OCI-LY3 (cell line): ENCODE data around the gene STRN3.
"Not testable (repeated sequence)": the region's sequence is repeated elsewhere in the genome, so short reads cannot be mapped to it uniquely, and the experiment has no call there.

Experiments
- H2AFZ ChIP-seq: fragments of 200-600, 300-600 bp; shearing (Covaris generic); 2 replicates; pipeline ENCODE4 v1.6.0; 2014; ENCODE audit warnings: antibody characterized with exemption, low read depth, low read length
- H3K27ac ChIP-seq: fragments of 200-600, 300-600 bp; sonication (generic); 2 replicates; pipeline ENCODE4 v1.5.1; 2014; ENCODE audit warnings: mild to moderate bottlenecking, low read length, moderate library complexity, mixed read lengths
- H3K27me3 ChIP-seq: fragments of 200-600, 300-600 bp; sonication (generic); 2 replicates; pipeline ENCODE4 v1.6.1; 2014; ENCODE audit warnings: low read depth, low read length, mixed read lengths
- H3K36me3 ChIP-seq: fragments of 200-600, 300-600 bp; sonication (generic); replicated peaks from 2 replicates; pipeline ENCODE3; 2014; ENCODE audit warnings: low read depth, low read length, mixed read lengths
- H3K4me1 ChIP-seq: fragments of 300-600, 200-600 bp; sonication (generic); 2 replicates; pipeline ENCODE4 v1.6.1; 2014; ENCODE audit warnings: low read length, mixed read lengths
- H3K4me2 ChIP-seq: fragments of 200-600, 300-600 bp; sonication (generic); 2 replicates; pipeline ENCODE4 v1.6.1; 2014; ENCODE audit warnings: low read length, mixed read lengths
- H3K4me3 ChIP-seq: fragments of 300-600, 200-600 bp; sonication (generic); 2 replicates; pipeline ENCODE4 v1.5.1; 2014; ENCODE audit warnings: antibody characterized with exemption, mild to moderate bottlenecking, low read length, moderate library complexity
- H3K79me2 ChIP-seq: fragments of 300-600, 200-600 bp; shearing (Covaris generic); 2 replicates; pipeline ENCODE4 v1.6.1; 2014; ENCODE audit warnings: mild to moderate bottlenecking, low read length, mixed read lengths
- H3K9ac ChIP-seq: fragments of 300-600, 200-600 bp; shearing (Covaris generic); 2 replicates; pipeline ENCODE4 v1.6.0; 2014; ENCODE audit warnings: mild to moderate bottlenecking, low read length, moderate library complexity
- H3K9me3 ChIP-seq: fragments of 200-600, 300-600 bp; shearing (Covaris generic); 2 replicates; pipeline ENCODE4 v1.6.1; 2014; ENCODE audit warnings: low read length, mixed read lengths; ENCODE audit not compliant: insufficient read depth
- H4K20me1 ChIP-seq: fragments of 200-600, 300-600 bp; sonication (generic); 2 replicates; pipeline ENCODE4 v1.6.1; 2016; ENCODE audit warnings: low read length, mixed read lengths; ENCODE audit not compliant: insufficient read depth
- CTCF ChIP-seq: fragments of 200-600, 300-600 bp; sonication (generic); IDR thresholded peaks from 2 replicates; pipeline ENCODE4 v1.5.1; 2014; ENCODE audit warnings: antibody characterized with exemption, low read length, low read depth
- EZH2phosphoT487 ChIP-seq: fragments of 200-600 bp; shearing (Covaris generic); IDR thresholded peaks from 2 replicates; pipeline ENCODE4 v1.6.1; 2018; ENCODE audit warnings: antibody characterized with exemption, mixed run types, low read depth

The STRN3 gene

GRCh38 chr14:30983858-30984257, 42.3 kb downstream of the STRN3 start:
- peaks cover 77% of the 10 kb centered on the region for H3K79me2 ChIP-seq
- no peak overlapping the region for H2AFZ ChIP-seq
- no peak overlapping the region for H3K4me3 ChIP-seq
- TF ChIP-seq CTCF, result no peak
- peaks cover 14% of the 10 kb centered on the region for H3K4me1 ChIP-seq
- H3K4me2 ChIP-seq, result no peak overlapping the region
- no peak overlapping the region for H3K27ac ChIP-seq
- no peak overlapping the region for H3K9ac ChIP-seq
- no peaks in the 10 kb centered on the region for H3K36me3 ChIP-seq
- peaks cover 34% of the 10 kb centered on the region for H4K20me1 ChIP-seq
- H3K27me3 ChIP-seq, result no peaks in the 10 kb centered on the region
- no peaks in the 10 kb centered on the region for H3K9me3 ChIP-seq

- no peak overlapping the region for H3K9ac ChIP-seq
- H3K36me3 ChIP-seq, result no peaks in the 10 kb centered on the region
- no peak overlapping the region for H3K4me2 ChIP-seq
- H3K9me3 ChIP-seq, result no peaks in the 10 kb centered on the region
- H3K4me3 ChIP-seq, result no peak overlapping the region
- TF ChIP-seq EZH2phosphoT487, result no peak
- TF ChIP-seq CTCF, result no peak
- H3K79me2 ChIP-seq, result peaks cover 76% of the 10 kb centered on the region
- H3K4me1 ChIP-seq, result peaks cover 14% of the 10 kb centered on the region
- peaks cover 42% of the 10 kb centered on the region for H4K20me1 ChIP-seq
- no peaks in the 10 kb centered on the region for H3K27me3 ChIP-seq
- H2AFZ ChIP-seq, result no peak overlapping the region
- no peak overlapping the region for H3K27ac ChIP-seq
Observed at GRCh38 chr14:30982533-30982932, 43.6 kb downstream of the STRN3 start.

- no peaks in the 10 kb centered on the region for H3K27me3 ChIP-seq
- peaks cover 52% of the 10 kb centered on the region for H4K20me1 ChIP-seq
- no peak overlapping the region for H3K4me3 ChIP-seq
- H3K79me2 ChIP-seq, result peaks cover 78% of the 10 kb centered on the region
- H3K27ac ChIP-seq, result no peak overlapping the region
- TF ChIP-seq EZH2phosphoT487, result no peak
- no peak for TF ChIP-seq CTCF
- H3K36me3 ChIP-seq, result no peaks in the 10 kb centered on the region
- H3K4me2 ChIP-seq, result no peak overlapping the region
- peaks cover 14% of the 10 kb centered on the region for H3K4me1 ChIP-seq
- H2AFZ ChIP-seq, result no peak overlapping the region
- no peak overlapping the region for H3K9ac ChIP-seq
- H3K9me3 ChIP-seq, result no peaks in the 10 kb centered on the region
Observed at GRCh38 chr14:30980980-30981379, 45.2 kb downstream of the STRN3 start.

- not testable (repeated sequence) for H3K4me3 ChIP-seq, H3K9ac ChIP-seq, H3K36me3 ChIP-seq, H3K4me2 ChIP-seq, H3K27me3 ChIP-seq, H3K9me3 ChIP-seq, H2AFZ ChIP-seq, H3K27ac ChIP-seq
- peaks cover 51% of the 10 kb centered on the region for H4K20me1 ChIP-seq
- H3K4me1 ChIP-seq, result peaks cover 14% of the 10 kb centered on the region
- H3K79me2 ChIP-seq, result peaks cover 83% of the 10 kb centered on the region
- peak; percentile 62 for TF ChIP-seq CTCF
Observed at GRCh38 chr14:30980106-30980704, 46.0 kb downstream of the STRN3 start.
